HFF-Myc (cell line): ENCODE measurements around the gene NOL4L.

Experiments used
- DNase-seq: peaks from one replicate; pipeline ENCODE4 v3.0.0-alpha.2; 2011; ENCODE audit warnings: low read depth; ENCODE audit errors: extremely low read depth
- H3K4me3 ChIP-seq: replicated peaks from 2 replicates; pipeline ENCODE4 v1.5.1; 2011; ENCODE audit warnings: low read depth, mild to moderate bottlenecking, control low read depth, low read length
- TF ChIP-seq, protein P1 (sequence below): IDR thresholded peaks from 2 replicates; pipeline ENCODE4 v1.5.1; 2012; ENCODE audit warnings: mild to moderate bottlenecking, low read depth, low read length, control low read depth; ENCODE audit errors: missing control alignments

The NOL4L gene

DNA sequence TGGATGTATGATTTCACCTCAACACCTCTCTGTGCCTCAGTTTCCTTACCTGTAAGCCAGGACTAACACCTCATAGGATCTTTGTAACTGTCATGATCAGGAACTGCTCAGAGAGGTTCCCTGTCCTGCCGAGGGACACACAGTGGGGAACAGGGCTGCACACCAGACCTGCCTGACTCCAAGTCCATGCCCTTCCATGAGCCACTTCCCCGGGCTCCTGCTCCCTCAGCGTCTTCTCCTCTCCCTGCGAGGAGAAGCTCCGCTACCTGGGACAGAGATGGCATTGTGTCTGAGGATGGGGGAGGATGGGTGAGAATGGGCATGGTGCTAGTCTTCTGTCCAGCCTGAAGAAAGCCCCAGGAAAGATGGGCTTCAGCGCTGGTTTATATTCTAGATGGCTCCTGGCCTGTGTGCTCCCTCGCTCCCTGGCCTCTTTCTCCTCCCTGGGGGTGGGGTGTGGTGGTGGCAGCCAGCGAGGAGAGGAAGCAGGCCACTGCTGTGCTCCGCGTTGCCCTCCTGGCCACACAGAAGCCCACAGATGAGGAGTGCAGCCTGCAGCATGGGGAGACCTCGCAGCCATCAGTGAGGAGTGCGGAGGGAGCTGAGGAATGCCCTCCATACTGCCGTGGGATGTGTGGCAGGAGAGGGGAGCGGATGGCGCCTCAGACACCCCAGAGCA, 67.1 kb downstream of the NOL4L start:
- TF ChIP-seq, protein P1, sequence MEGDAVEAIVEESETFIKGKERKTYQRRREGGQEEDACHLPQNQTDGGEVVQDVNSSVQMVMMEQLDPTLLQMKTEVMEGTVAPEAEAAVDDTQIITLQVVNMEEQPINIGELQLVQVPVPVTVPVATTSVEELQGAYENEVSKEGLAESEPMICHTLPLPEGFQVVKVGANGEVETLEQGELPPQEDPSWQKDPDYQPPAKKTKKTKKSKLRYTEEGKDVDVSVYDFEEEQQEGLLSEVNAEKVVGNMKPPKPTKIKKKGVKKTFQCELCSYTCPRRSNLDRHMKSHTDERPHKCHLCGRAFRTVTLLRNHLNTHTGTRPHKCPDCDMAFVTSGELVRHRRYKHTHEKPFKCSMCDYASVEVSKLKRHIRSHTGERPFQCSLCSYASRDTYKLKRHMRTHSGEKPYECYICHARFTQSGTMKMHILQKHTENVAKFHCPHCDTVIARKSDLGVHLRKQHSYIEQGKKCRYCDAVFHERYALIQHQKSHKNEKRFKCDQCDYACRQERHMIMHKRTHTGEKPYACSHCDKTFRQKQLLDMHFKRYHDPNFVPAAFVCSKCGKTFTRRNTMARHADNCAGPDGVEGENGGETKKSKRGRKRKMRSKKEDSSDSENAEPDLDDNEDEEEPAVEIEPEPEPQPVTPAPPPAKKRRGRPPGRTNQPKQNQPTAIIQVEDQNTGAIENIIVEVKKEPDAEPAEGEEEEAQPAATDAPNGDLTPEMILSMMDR, result no peak
- no peak overlapping the region for H3K4me3 ChIP-seq
- DNase-seq, result no peak

DNA sequence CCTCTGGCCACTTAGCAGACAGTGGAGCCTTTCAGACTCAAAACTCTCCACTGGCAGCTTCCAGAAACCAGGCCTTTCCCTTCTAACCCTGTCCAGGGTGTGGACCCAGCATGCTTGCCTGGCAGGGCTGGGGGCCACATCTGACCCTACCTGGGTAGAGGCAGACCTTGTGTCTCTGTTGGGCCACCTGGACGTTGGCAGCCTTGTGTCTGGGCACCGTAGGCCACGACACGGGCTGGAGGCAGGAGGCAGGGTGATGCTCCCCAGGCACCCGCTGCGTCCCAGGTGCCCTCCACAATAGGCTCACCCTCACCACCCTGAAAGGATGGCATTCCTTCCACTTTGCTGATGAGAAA, 67.6 kb downstream of the NOL4L start:
- H3K4me3 ChIP-seq, result no peak overlapping the region
- TF ChIP-seq, protein P1, result no peak
- no peak for DNase-seq

DNA sequence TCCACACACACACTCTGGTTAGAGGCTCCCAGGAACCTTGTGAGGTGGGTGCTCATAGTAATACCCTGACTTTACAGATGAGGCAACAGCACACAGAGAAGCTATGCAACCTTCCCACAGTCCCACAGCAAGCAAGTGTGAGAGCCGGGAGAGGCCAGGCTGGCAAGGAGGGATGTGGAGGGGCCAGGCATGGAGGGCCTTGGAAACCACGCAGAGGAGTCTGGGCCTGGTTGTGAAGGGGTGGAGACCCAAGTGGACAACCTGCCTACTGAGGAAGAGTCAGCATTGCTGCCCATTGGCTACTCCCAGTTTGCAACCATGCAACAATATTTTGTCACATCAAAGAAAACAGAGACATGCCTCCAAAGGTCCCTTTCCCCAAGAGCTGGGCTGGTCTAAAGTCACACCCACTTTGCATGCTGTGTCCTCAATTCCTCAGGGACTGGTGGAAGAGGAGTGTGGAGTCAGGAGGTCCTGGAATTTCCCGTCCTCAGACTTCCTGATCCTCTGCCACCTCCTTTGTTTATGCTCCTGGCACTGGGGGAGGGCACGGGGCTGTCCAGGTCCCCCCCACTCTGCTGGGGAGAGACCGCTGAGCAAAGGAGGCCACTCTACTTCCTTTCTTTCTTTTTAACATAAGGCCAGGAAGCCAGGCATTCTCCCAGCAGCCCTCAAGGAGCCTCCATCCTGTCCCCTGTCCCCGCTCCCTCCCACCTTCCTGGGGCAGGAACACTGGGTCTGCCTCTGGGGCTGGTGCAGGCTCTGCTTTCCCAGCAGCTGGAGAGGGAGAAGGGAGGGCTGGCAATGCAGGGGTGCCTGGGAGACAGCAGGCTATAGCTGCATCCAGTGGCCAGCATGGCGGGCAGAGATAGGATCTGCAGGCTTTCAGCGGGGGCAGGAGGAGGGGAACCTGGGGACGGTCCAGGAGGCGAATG, 68.3 kb downstream of the NOL4L start:
- no peak for DNase-seq
- TF ChIP-seq, protein P1, result no peak
- no peak overlapping the region for H3K4me3 ChIP-seq

DNA sequence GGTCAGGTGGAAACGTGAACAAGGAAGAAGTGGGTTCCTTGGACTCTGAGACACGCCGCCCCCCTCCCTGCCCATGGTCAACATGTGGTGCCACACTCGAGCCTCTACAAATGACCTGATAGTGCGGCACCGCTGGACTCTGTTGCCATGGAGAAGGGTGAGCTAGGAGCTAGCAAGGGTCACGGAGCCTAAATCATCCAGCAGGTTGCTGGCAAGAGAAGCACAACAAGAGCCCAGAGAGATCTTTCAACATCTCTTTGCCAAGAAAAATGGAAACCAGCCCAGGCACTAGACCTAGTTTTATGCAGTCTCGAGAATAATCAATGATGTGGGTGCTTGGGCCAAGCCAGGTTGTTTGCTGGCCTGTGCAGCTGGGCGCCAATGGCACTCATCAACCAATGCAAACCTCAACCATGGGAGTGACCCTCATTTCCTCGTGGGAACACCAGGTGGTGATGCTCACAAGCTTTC, 69.5 kb downstream of the NOL4L start:
- H3K4me3 ChIP-seq, result no peak overlapping the region
- TF ChIP-seq, protein P1, result no peak
- no peak for DNase-seq

DNA sequence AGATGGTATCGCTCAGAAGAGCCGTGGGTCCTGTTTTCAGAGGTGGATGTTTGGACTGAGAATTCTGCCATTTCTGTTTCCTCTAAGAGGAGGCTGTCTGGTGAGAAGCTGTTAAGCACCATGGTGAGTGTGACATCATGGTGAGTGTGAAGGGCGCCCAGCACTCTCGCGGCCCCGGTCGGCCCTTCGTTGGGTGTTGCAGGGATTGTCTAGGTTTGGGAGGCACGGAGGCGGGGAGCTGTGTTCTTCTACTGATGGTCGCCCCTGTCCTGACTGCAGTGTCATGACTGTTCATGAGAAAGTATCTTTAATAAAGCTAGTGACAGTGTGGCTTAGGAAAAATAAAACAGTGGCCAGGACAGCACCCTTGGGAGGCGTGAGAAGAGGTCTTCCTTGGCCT, 70.4 kb downstream of the NOL4L start:
- H3K4me3 ChIP-seq, result no peak overlapping the region
- no peak for DNase-seq
- TF ChIP-seq, protein P1, result no peak

DNA sequence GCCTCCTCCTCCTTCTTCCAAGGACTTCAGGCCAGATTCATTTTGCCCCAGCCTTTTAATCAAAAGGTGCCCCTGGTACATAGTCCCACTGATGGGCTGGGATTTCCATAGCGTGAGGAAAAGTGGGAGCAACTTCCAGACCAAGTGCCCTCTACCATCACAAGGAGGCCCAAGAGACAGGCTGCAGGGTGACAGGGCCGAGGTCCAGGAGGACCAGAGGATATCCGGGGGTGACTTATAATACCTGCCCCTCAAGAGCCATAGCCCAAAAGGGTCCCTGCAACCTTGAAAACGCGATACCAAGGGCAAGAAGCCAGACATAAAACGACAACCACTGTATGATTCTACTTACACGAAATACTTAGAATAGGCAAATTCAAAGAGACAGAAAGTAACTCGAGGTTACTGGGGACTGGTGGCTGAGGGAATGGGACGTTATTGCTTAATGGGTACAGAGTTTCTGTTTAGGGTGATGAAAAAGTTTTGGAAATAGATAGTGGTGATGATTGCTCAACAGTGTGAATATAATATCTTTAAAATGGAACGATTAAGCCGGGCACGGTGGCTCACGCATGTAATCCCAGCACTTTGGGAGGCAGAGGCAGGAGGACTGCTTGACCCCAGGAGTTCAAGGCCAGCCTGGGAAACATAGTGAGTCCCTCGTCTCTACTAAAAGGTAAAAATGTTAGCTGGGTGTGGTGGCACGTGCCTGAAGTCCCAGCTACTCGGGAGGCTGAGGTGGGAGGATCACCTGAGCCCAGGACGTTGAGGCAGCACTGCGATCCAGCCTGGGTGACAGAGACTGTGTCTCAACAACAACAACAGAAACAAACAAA, 71.9 kb downstream of the NOL4L start:
- no peak for DNase-seq
- TF ChIP-seq, protein P1, result no peak
- no peak overlapping the region for H3K4me3 ChIP-seq
